ENCODE measurements around the gene SRCIN1.

DNA sequence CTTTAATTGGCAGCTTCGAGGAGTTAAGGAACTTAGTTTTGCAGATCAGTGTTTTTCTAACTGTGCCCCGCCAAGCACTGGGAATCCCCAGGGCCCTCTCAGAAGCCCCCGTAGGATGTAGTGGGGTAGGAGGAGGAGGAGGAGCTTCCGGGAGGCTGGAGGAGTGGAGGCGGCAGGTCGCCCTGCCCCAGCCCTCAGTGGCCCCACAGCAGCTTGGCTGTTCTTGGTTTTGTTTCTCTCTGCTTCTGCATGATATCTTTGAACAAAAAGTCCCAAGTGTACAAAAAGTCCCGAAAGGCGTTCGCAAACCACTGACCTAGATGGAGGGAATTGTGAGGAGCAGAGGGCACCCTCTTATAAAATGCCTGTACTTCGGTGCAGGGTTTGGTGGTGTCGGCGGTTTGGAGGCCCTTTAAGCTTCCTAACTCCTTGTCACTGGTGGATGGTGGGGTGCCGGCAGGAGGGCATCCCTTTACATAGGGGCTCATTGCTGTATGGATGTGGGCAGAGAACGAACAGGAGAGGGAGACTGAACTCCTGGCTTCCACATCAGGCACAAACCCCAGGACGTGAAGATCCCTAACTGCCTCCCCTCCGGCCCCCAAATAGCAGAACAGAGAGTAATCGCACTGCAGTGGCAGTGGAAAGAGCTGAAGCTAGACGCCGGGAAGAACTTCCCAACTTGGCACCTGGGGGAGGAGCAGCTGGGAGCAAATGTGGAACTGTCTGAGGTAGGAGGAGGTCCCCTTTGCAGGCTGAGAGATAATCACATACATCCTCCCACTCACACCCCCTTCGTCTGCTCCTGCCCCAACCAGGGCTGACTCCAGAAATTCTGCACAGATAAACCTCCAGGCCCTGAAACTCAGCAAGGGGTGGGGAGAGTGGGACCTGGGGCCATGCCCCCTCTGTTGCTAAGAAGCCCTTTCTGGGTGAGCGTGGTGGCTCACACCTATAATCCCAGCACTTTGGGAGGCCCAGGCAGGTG lies 49.0 kb upstream of the SRCIN1 start:
- no peak for TF ChIP-seq CTCF (IDR thresholded peaks at IDR 0.05; ENCODE audit: low read depth, low read length, poor library complexity, severe bottlenecking)
- TF ChIP-seq EZH2phosphoT487 (IDR thresholded peaks at IDR 0.05; ENCODE audit: borderline replicate concordance, low read length): no peak

Data from DOHH2 (cell line).